Naive B cell (primary cell): ENCODE results near the gene UCP1. TPM values are rescaled to one million over a fixed set of nuclear protein-coding genes. Genes with fewer than 3 reads are reported as not detected.
A peak's percentile ranks its signal among the peaks of the same experiment; 100 is the strongest.

Source experiments
- ATAC-seq, 2 donors: fragments of 150-1000 bp; cut with Tn5 transposase; 2 replicates each; pipeline ENCODE4 v1.10.0; 2021; ENCODE audit warnings: low read depth in 2 of 2, mild to moderate bottlenecking in 2 of 2, moderate library complexity in 2 of 2
- DNase-seq: peaks from one replicate; pipeline ENCODE4 v3.0.0; 2022
- H3K27ac Mint-ChIP-seq, 6 donors: one replicate each; pipeline ENCODE4 v1.8.0; 2020 to 2022; ENCODE audit warnings: mild to moderate bottlenecking in 6 of 6, mixed read lengths in 6 of 6, moderate library complexity in 5 of 6, inconsistent platforms in 2 of 6
- H3K27me3 Mint-ChIP-seq, 3 donors: one replicate each; pipeline ENCODE4 v1.8.0; 2021 to 2022; ENCODE audit warnings: mixed read lengths in 3 of 3, mild to moderate bottlenecking in 1 of 3
- H3K36me3 Mint-ChIP-seq, 2 donors: one replicate each; pipeline ENCODE4 v1.8.0; 2020 to 2022; ENCODE audit warnings: mixed read lengths in 2 of 2, inconsistent platforms in 1 of 2, mild to moderate bottlenecking in 1 of 2
- H3K4me1 Mint-ChIP-seq, 3 donors: one replicate each; pipeline ENCODE4 v1.8.0; 2020 to 2022; ENCODE audit warnings: mixed read lengths in 3 of 3, inconsistent platforms in 1 of 3, mild to moderate bottlenecking in 1 of 3, moderate library complexity in 1 of 3
- H3K4me3 Mint-ChIP-seq, 8 donors: one replicate each; pipeline ENCODE4 v1.8.0; 2020 to 2022; ENCODE audit warnings: mild to moderate bottlenecking in 8 of 8, mixed read lengths in 8 of 8, moderate library complexity in 8 of 8, inconsistent platforms in 2 of 8
- H3K9me3 Mint-ChIP-seq, 7 donors: one replicate each; pipeline ENCODE4 v1.8.0; 2020 to 2022; ENCODE audit warnings: mixed read lengths in 7 of 7, mild to moderate bottlenecking in 5 of 7, inconsistent platforms in 2 of 7, moderate library complexity in 1 of 7
- polyA plus RNA-seq, 6 donors: library from polyadenylated mRNA; unstranded; fragments of 300-500 nt; fragmentation: Illumina TruSeq; gene quantifications; one replicate each; pipeline ENCODE4 v1.2.3, GENCODE V29; 2021; ENCODE audit warnings: low read depth in 6 of 6

Gene UCP1
- polyA plus RNA-seq, 6 donors from 2014 or later, result not detected

DNA sequence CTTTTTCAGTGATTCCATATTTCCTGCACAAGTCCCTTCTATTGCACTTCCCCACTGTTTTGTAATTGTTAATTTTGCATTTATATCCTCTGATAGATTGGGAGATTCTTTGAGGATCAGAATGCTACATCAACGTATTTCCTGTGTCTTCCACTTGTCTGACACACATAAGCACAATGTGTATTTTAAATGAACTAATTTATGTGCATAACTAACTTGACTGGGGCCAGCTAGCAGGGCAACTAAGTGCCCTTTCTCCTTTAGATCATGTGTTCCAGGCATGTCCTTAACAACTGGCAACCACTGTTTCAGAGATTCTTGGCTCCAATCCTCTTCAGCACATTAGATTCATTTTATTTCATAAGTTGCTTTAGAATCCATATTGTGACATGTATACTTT lies 15.7 kb upstream of the UCP1 start:
- H3K36me3 Mint-ChIP-seq, result no peaks in the 10 kb centered on the region
- H3K4me1 Mint-ChIP-seq, result peaks cover 0 to under 1% (median 0%) of the 10 kb centered on the region in 3 donors
- no peak for ATAC-seq
- H3K9me3 Mint-ChIP-seq, result peaks cover 0 to 3% (median 0%) of the 10 kb centered on the region in 7 donors
- peaks cover 8 to 35% (median 17%) of the 10 kb centered on the region in 3 donors for H3K27me3 Mint-ChIP-seq
- no peak overlapping the region for H3K27ac Mint-ChIP-seq
- no peak overlapping the region for H3K4me3 Mint-ChIP-seq
- DNase-seq, result no peak

DNA sequence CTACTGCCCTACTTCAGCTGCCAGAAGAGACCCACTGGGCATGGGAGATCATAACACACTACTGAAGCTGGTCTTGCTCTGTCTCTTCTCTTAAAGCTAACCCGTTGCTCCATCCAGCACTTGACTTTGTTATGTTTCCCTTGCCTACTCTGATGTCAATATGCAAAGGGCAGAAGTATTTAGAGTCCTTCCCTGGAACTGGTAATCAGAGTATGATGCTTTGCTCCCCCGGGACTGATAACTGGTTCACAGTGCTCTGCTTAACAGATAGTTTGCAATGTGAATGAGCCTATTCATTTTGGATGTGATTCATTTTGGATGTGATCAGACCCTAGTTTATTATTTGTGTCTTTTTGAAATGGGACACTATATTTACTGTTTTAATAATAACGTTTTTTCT lies 12.3 kb upstream of the UCP1 start:
- Mint-ChIP-seq H3K4me1 (peaks cover 2 to 8% (median 7%) of the 10 kb centered on the region in 3 donors), H3K4me3 (no peak overlapping the region), H3K27me3 (peaks cover 35 to 51% (median 38%) of the 10 kb centered on the region in 3 donors), H3K9me3 (peaks cover 0 to 3% (median 0%) of the 10 kb centered on the region in 7 donors), H3K36me3 (no peaks in the 10 kb centered on the region), H3K27ac (peak overlapping the region in 1 of 6 donors; percentile 24)
- ATAC-seq (no peak), DNase-seq (no peak)

DNA sequence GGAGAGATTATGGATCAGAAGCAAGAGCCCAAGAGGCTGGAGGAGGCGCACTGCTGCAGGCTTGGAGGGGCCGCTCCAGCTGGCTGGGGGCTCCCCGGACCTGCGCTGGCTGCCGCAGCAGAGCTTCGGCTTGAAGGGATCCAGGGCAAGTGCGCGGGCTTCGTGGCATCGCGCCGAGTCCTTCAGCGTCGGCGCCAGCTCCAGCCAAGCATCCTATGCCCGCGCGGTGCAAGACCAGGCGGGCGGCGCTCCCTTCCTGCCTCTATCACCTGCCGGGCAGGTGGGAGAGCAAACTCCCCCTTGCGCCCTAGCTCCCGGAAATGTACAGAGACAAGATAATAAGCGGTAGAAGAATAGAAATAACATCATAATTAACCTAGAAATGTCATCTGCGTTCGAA lies 10.5 kb upstream of the UCP1 start:
- Mint-ChIP-seq H3K27me3 (peaks cover 39 to 62% (median 50%) of the 10 kb centered on the region in 3 donors), H3K27ac (no peak overlapping the region), H3K4me1 (peaks cover 2 to 8% (median 7%) of the 10 kb centered on the region in 3 donors), H3K9me3 (peaks cover 0 to 3% (median 0%) of the 10 kb centered on the region in 7 donors), H3K36me3 (no peaks in the 10 kb centered on the region), H3K4me3 (no peak overlapping the region)
- no peak for DNase-seq
- no peak for ATAC-seq

DNA sequence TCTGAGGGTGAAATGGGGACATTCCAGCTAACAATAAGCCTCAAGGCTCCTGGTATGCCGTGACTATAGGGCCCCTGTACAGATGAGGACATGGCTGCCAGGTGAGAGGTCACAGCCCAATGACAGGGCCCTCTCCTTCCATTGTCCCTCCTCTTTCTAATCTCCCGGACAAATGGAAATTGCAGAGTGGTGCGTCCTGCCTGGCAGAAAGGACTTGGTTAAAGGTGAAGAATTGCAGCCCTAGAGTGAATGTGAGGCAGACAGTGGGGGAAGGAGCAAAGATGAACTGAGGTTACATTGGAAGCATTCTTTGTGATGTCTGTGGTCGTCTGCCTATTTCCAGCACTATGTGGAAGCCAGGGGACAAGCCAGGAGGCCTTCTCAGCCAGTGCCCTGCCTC lies 6.7 kb upstream of the UCP1 start:
- Mint-ChIP-seq H3K36me3 (peaks cover 11 to 18% of the 10 kb centered on the region in 2 donors), H3K9me3 (peaks cover 2 to 20% (median 9%) of the 10 kb centered on the region in 7 donors), H3K27me3 (peaks cover 64 to 76% (median 75%) of the 10 kb centered on the region in 3 donors), H3K27ac (no peak overlapping the region), H3K4me3 (no peak overlapping the region), H3K4me1 (peaks cover 2 to 8% (median 7%) of the 10 kb centered on the region in 3 donors)
- ATAC-seq (no peak), DNase-seq (no peak)

DNA sequence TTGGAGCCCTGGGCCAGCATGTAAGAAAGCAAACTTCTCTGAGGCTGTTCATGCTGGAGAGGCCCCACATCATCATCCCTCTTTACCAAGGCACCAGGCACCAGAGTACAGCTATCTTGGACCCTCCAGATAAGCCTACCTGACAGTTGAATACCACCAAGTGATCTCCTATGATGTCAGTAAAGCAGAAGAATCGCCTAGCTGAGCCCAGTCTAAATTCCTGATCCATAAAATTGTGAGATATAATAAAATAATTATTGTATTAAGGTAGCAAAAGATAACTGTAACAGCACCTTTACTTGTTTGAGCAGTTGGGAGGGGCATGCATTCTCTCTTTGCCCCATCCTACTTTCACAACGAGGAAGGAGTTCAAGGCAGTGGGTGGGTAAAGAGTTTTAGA lies 2.9 kb upstream of the UCP1 start:
- Mint-ChIP-seq H3K4me3 (no peak overlapping the region), H3K4me1 (peaks cover 15 to 25% (median 18%) of the 10 kb centered on the region in 3 donors), H3K27me3 (peaks cover 57 to 82% (median 59%) of the 10 kb centered on the region in 3 donors), H3K27ac (no peak overlapping the region), H3K9me3 (peaks cover 2 to 24% (median 9%) of the 10 kb centered on the region in 7 donors), H3K36me3 (peaks cover 11 to 21% of the 10 kb centered on the region in 2 donors)
- DNase-seq, result no peak
- no peak for ATAC-seq

DNA sequence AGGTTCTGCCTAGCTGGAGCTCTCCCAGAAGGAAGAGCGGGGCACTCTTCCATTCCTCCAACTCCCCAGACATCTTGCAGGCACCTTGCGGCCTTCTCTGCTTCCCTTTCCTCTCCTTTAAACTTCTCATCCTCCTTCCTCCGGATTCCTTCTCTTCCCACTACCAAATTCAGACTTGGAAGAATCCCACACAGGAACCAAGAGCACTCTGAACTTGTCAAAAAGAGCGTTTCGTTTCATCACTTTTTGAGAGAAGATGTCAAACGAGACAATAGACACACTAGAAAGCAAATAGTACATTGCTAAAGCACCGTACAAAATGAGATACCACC lies 512 bp upstream of the UCP1 start:
- H3K9me3 Mint-ChIP-seq, result peaks cover 2 to 24% (median 9%) of the 10 kb centered on the region in 7 donors
- H3K27me3 Mint-ChIP-seq, result peaks cover 40 to 64% (median 53%) of the 10 kb centered on the region in 3 donors
- H3K4me3 Mint-ChIP-seq, result peak overlapping the region; percentile 46 to 95 (median 88)
- H3K4me1 Mint-ChIP-seq, result peaks cover 15 to 25% (median 18%) of the 10 kb centered on the region in 3 donors
- DNase-seq, result no peak
- H3K36me3 Mint-ChIP-seq, result peaks cover 11 to 21% of the 10 kb centered on the region in 2 donors
- ATAC-seq, result no peak
- H3K27ac Mint-ChIP-seq, result peak overlapping the region in 1 of 6 donors; percentile 45

DNA sequence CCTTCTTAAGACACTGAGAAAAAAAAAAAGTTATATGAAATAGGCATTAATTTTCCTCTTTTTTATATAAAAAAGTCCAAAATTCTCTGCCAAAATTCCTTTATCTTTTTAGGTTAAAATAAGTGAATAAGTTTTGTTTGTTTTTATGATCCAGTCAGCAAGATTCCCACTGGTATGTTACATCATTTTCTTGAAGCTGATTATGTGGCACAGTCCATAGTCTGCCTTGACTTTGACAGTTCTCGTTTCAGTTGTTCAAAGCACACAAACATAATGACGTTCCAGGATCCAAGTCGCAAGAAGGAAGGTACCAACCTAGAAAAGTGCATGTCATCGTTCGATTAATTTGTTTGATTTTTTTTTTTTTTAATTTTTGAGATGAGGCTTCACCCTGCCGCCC lies 9.1 kb downstream of the UCP1 start:
- Mint-ChIP-seq H3K4me1 (peaks cover 8 to 18% (median 11%) of the 10 kb centered on the region in 3 donors), H3K27me3 (peaks cover 35 to 44% (median 38%) of the 10 kb centered on the region in 3 donors), H3K36me3 (no peaks in the 10 kb centered on the region), H3K4me3 (no peak overlapping the region), H3K27ac (no peak overlapping the region), H3K9me3 (no peaks in the 10 kb centered on the region)
- DNase-seq, result no peak
- ATAC-seq, result no peak

DNA sequence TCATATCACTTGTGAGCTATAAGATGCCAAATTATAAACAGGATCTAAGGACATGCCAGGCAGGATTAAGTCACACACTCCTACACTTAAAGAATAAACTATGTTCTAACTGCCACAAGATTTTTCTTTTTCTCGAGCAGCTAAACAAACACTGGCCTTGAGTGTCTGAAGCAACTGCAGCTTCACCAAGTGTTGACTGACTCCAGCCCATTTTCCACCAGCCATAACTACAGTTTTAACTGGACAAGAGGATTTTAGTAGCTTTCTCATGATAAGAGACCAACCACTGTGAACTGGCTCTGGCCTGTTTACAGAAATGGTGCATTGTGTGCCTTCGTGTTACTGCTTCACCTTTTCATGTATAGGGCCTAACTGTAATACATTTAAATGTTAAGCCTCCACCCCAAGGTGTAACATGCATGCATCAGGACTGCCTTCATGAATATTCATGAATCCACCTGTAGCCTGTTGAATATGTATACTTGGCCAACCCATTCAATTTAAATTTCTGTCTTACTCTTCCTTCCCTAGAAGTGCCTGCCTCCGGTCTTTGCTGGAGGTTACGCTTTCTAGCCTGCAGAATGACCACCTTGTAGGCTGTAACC lies 10.8 kb downstream of the UCP1 start:
- Mint-ChIP-seq H3K27me3 (peaks cover 34 to 42% (median 35%) of the 10 kb centered on the region in 3 donors), H3K4me3 (no peak overlapping the region), H3K4me1 (peaks cover 8 to 18% (median 11%) of the 10 kb centered on the region in 3 donors), H3K36me3 (peaks cover 1 to 4% of the 10 kb centered on the region in 2 donors), H3K9me3 (no peaks in the 10 kb centered on the region), H3K27ac (peak overlapping the region in 1 of 6 donors; percentile 87)
- DNase-seq (no peak), ATAC-seq (no peak)

DNA sequence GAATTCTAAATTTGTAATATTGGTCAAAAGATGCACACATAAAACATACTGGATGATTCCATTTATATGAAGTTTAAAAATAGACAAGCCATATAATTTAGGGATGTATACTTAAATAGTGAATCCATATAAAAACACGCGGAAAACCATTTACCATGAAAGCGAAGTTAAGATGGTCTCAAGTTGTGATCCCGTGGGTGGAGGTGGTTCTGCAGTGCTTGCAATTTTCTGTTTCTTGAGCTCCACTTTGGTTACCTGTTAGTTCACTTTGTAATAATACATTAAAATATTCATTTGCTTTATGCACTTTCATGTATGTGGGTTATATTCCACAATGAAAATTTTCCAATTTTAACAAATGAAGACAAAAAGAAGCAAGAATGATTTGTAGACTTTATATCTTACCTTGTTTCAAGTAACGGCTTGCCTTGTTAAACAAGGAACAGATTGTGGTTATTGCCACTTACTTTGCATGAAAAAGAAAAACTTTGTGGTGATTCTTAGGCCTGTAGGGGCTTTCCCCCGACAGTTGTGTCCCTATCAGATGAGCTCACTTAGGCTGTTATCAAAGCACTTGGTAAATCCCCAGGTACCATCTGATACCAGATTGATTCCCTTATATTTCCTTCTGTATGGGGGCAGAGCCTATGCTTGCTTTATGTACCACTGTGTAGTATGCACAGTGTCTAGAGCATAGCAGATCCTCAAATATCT lies 12.2 kb downstream of the UCP1 start:
- peak overlapping the region in 2 of 8 donors; percentile 31 to 37 for H3K4me3 Mint-ChIP-seq
- peak overlapping the region in 2 of 6 donors; percentile 71 to 87 for H3K27ac Mint-ChIP-seq
- H3K27me3 Mint-ChIP-seq, result peaks cover 27 to 42% (median 28%) of the 10 kb centered on the region in 3 donors
- peak; percentile 98 to 99 for ATAC-seq
- no peaks in the 10 kb centered on the region for H3K9me3 Mint-ChIP-seq
- peak; percentile 68 for DNase-seq
- peaks cover 9 to 11% of the 10 kb centered on the region in 2 donors for H3K36me3 Mint-ChIP-seq
- peaks cover 8 to 18% (median 11%) of the 10 kb centered on the region in 3 donors for H3K4me1 Mint-ChIP-seq

DNA sequence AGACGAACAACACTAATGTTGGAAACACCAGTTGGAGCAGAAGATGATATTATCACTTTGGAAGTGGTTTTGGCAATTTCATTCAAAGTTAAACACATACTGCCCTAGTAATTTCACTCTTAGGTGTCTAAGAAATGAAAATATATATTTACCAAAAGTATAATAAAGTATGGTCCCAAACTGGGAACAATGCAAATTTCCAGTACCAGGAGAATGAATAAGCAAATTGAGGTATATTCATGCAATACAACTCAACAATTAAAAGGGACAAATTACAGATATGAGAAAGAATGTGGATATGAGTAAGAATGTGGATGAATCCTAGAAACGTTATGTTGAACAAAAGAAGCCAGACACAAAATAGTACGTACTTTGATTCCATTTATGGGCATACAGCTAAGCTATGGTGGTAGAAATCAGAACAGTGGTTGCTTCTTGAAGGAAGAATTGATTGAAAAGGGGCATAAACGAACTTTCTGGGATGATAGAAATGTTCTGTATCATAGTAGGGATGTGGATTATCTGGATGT lies 34.7 kb downstream of the UCP1 start:
- no peaks in the 10 kb centered on the region for H3K27me3 Mint-ChIP-seq
- peaks cover 8 to 10% of the 10 kb centered on the region in 2 donors for H3K36me3 Mint-ChIP-seq
- ATAC-seq, result no peak
- DNase-seq, result no peak
- H3K4me1 Mint-ChIP-seq, result no peaks in the 10 kb centered on the region
- H3K27ac Mint-ChIP-seq, result no peak overlapping the region
- no peak overlapping the region for H3K4me3 Mint-ChIP-seq
- no peaks in the 10 kb centered on the region for H3K9me3 Mint-ChIP-seq

DNA sequence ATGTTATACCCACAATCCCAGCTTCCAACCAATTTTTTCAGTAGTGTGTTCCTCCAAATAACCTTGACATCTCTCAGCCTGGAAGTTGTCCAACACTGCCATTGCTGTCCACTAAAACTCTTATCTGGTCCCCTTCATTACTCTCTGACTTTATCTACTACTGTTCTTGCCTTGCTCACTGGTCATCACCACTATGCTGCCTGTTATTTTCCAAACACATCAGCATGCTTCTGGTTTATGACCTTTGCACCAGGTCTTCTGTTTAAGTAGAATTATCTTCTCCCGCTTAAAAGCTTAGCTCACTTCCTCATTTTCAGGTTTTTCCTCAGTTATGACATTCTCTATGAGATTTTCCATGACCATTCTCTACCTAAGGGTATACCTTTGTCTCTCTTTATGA lies 39.3 kb downstream of the UCP1 start:
- no peak for DNase-seq
- no peaks in the 10 kb centered on the region for H3K27me3 Mint-ChIP-seq

DNA sequence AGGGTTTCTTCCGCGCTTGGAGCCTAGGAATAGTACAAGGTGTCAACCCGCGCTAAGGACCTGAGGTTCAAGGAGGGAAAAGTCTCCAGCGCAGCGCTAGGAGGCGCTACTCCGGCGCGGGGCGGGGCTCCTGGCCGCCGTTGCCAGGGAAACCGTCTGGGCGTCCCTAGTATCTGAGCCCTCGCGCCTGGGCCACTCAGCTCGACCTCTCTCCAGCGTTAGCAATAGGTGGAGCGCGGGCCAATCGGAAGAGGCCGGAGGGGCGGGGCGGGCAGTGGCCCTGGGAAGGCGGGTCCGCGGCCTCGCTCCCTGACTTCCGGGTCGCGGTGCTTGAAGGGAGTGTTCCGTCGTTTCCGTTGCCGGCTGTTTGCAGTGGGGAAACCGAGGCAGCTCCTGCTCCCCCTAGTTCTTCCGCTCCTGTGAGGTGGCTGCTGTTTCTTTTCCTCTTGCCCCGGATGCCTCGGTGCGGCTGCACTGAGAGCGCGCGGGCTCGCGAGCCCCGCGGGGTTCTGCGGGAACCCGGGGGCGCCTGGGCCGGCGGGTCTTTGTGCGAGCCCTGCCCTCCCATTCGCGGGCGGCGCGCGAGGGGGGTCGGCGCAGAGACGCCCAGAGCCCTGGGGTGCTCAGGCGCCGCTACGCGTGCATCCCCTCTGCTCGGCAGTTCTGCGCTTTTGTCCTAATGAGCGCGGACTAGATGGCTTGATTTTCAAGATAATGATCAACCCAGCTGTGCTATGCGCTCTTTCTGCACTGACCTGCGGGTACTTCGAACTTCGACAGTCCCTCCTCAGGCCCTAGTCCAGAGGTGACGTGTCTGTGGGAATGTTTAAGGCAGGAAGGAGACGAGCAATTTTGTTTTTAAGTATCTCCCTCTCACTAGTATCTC lies 44.7 kb downstream of the UCP1 start, which contains the start of gene ELMOD2:
ELMOD2 (plus strand) TSS at position 312 of the 886 bp plus-strand sequence. CDS start 1,261 bp downstream, outside the sequence.
- peak; percentile 97 to 98 for ATAC-seq
- Mint-ChIP-seq H3K36me3 (peaks cover 0 to 9% of the 10 kb centered on the region in 2 donors), H3K27me3 (peaks cover 0 to 4% (median 0%) of the 10 kb centered on the region in 3 donors), H3K9me3 (no peaks in the 10 kb centered on the region), H3K4me3 (peak within 1 kb of the TSS; percentile 81 to 94 (median 91)), H3K27ac (peak within 1 kb of the TSS; percentile 83 to 95 (median 89)), H3K4me1 (peaks cover 8 to 22% (median 17%) of the 10 kb centered on the region in 3 donors)
- peak; percentile 97 for DNase-seq

More for the DNA sequence above, 39.3 kb downstream of the UCP1 start:
- H3K36me3 Mint-ChIP-seq, result peaks cover 0 to 9% of the 10 kb centered on the region in 2 donors
- peaks cover 4 to 10% (median 7%) of the 10 kb centered on the region in 3 donors for H3K4me1 Mint-ChIP-seq
- H3K27ac Mint-ChIP-seq, result no peak overlapping the region
- ATAC-seq, result no peak
- H3K4me3 Mint-ChIP-seq, result no peak overlapping the region
- no peaks in the 10 kb centered on the region for H3K9me3 Mint-ChIP-seq
